Endothelial cell of umbilical vein (primary cell): ENCODE results near the gene ACADS. TPM values are rescaled to one million over a fixed set of nuclear protein-coding genes. Genes with fewer than 3 reads are reported as not detected.

Source experiments
- BruUV-seq: library from RNA; stranded (reverse); fragments of 400-500 nt; replicated peaks from 2 replicates; lab custom pipeline; 2021; lab: Mats Ljungman, UMichigan
- CTCF ChIA-PET: fragments of 300-600, 350-600 bp; sonication (Branson Sonifier 250); formaldehyde crosslinking; loops from one replicate; lab custom pipeline; 2021; ENCODE audit warnings: antibody characterized with exemption, inconsistent platforms; lab: Charles Lee
- POLR2A ChIA-PET: fragments of 300-600, 350-600 bp; sonication (Branson Sonifier 250); formaldehyde crosslinking; loops from one replicate; lab custom pipeline; 2021; ENCODE audit warnings: antibody characterized with exemption, inconsistent platforms; lab: Charles Lee
- DNase-seq: peaks from one replicate; pipeline ENCODE4 v3.0.0-alpha.2; 2011; ENCODE audit warnings: low read depth, low spot score
- FAIRE-seq: peaks from 2 replicates; lab custom pipeline; 2011; peaks lifted over from hg19 to GRCh38; lab: Jason Lieb, UNC
- H2AFZ ChIP-seq: 2 replicates; pipeline ENCODE4 v1.6.0; 2012; ENCODE audit warnings: low read depth, low read length, control low read depth, inconsistent platforms
- H3K27ac ChIP-seq: 2 replicates; pipeline ENCODE4 v1.5.1; 2011; ENCODE audit warnings: low read depth, mild to moderate bottlenecking, control low read depth, low read length, moderate library complexity; ENCODE audit not compliant: insufficient read depth
- H3K27me3 ChIP-seq, 2 experiments: 2 replicates each; pipeline versions ENCODE4 v1.6.0 to v1.6.1; 2011; ENCODE audit warnings: low read length in 2 of 2, mixed read lengths in 1 of 2; ENCODE audit not compliant: control insufficient read depth in 2 of 2, insufficient read depth in 2 of 2
- H3K36me3 ChIP-seq, 2 experiments: 2 replicates in 1 of 2; 3 replicates in 1 of 2; pipeline ENCODE4 v1.5.1; 2011; ENCODE audit warnings: low read length in 2 of 2, mild to moderate bottlenecking in 1 of 2, moderate library complexity in 1 of 2; ENCODE audit not compliant: control insufficient read depth in 2 of 2, insufficient read depth in 2 of 2; ENCODE audit errors: extremely low read depth in 1 of 2
- H3K4me1 ChIP-seq: 3 replicates; pipeline ENCODE4 v1.5.1; 2011; ENCODE audit warnings: mild to moderate bottlenecking, low read length; ENCODE audit not compliant: control insufficient read depth, insufficient read depth; ENCODE audit errors: extremely low read depth
- H3K4me2 ChIP-seq: 2 replicates; pipeline ENCODE4 v1.6.1; 2011; ENCODE audit warnings: low read length, control low read depth, mixed read lengths; ENCODE audit not compliant: insufficient read depth
- H3K4me3 ChIP-seq, 3 experiments: fragments of 200-600 bp in 1 of 3; sonication (generic), shearing (Covaris generic) in 1 of 3; replicated peaks in 1 of 3; 2 replicates each; pipeline ENCODE4 v1.5.1; 2011 to 2016; ENCODE audit warnings: control low read depth in 3 of 3, low read length in 3 of 3, mild to moderate bottlenecking in 2 of 3, inconsistent platforms in 1 of 3, low read depth in 1 of 3, moderate library complexity in 1 of 3; ENCODE audit not compliant: insufficient read depth in 1 of 3
- H3K79me2 ChIP-seq: 2 replicates; pipeline ENCODE4 v1.6.0; 2012; ENCODE audit warnings: low read length, inconsistent platforms; ENCODE audit not compliant: control insufficient read depth, insufficient read depth
- H3K9ac ChIP-seq: replicated peaks from 2 replicates; pipeline ENCODE3; 2011; ENCODE audit warnings: low read length, control low read depth; ENCODE audit not compliant: insufficient read depth; ENCODE audit errors: extremely low read depth
- H3K9me1 ChIP-seq: replicated peaks from 3 replicates; pipeline ENCODE4 v1.6.0; 2011; ENCODE audit warnings: mild to moderate bottlenecking, low read length; ENCODE audit not compliant: control insufficient read depth, insufficient read depth; ENCODE audit errors: extremely low read depth
- H3K9me3 ChIP-seq: replicated peaks from 2 replicates; pipeline ENCODE4 v1.5.1; 2012; ENCODE audit warnings: low read length, inconsistent platforms; ENCODE audit not compliant: control insufficient read depth, insufficient read depth
- H4K20me1 ChIP-seq: replicated peaks from 2 replicates; pipeline ENCODE3; 2011; ENCODE audit warnings: mild to moderate bottlenecking, low read length; ENCODE audit not compliant: control insufficient read depth, insufficient read depth; ENCODE audit errors: extremely low read depth
- CTCF ChIP-seq, 2 donors: IDR thresholded peaks; 1 replicate in 1 of 2; 2 replicates in 1 of 2; pipeline ENCODE4 v1.5.1; 2011; ENCODE audit warnings: low read length in 2 of 2, mild to moderate bottlenecking in 2 of 2, moderate library complexity in 2 of 2, control low read depth in 1 of 2, inconsistent platforms in 1 of 2, low read depth in 1 of 2; ENCODE audit not compliant: insufficient read depth in 1 of 2; ENCODE audit errors: extremely low read depth in 1 of 2
- EZH2 ChIP-seq: IDR thresholded peaks from 2 replicates; pipeline ENCODE4 v1.6.1; 2012; ENCODE audit warnings: borderline replicate concordance, low read depth, mild to moderate bottlenecking, moderate library complexity, low read length, inconsistent platforms; ENCODE audit not compliant: severe bottlenecking
- FOS ChIP-seq: IDR thresholded peaks from 2 replicates; pipeline ENCODE4 v1.6.1; 2011; ENCODE audit warnings: mild to moderate bottlenecking, low read length, moderate library complexity, borderline replicate concordance; ENCODE audit not compliant: insufficient read depth
- GATA2 ChIP-seq: IDR thresholded peaks from 2 replicates; pipeline ENCODE4 v1.7.0; 2011; ENCODE audit warnings: low read depth, mild to moderate bottlenecking, moderate library complexity, mixed read lengths, low read length; ENCODE audit not compliant: insufficient read length, insufficient read depth
- JUN ChIP-seq: IDR thresholded peaks from 2 replicates; pipeline ENCODE4 v1.6.1; 2011; ENCODE audit warnings: borderline replicate concordance, low read depth; ENCODE audit not compliant: insufficient read length, insufficient read depth
- MAX ChIP-seq: IDR thresholded peaks from 2 replicates; pipeline ENCODE4 v1.6.1; 2011; ENCODE audit not compliant: insufficient read depth, insufficient read length
- MYC ChIP-seq: IDR thresholded peaks from one replicate; pipeline ENCODE4 v1.6.1; 2011; ENCODE audit warnings: mild to moderate bottlenecking, low read depth, low read length
- POLR2A ChIP-seq: IDR thresholded peaks from 2 replicates; pipeline ENCODE4 v1.6.1; 2012; ENCODE audit warnings: low read depth, mild to moderate bottlenecking, control low read depth, low read length
- POLR2AphosphoS5 ChIP-seq: IDR thresholded peaks from 2 replicates; pipeline ENCODE4 v1.6.1; 2012; ENCODE audit warnings: low read depth, mild to moderate bottlenecking, control low read depth, low read length, moderate library complexity; ENCODE audit not compliant: insufficient read depth
- dilution Hi-C: fragments of 300-500 bp; cut with MboI; formaldehyde crosslinking; loops from one replicate; pipeline ENCODE4 v1.15.0; 2019; ENCODE audit warnings: low sequenced_read_pairs; ENCODE audit not compliant: extremely low pct_ligation_motif_present
- intact Hi-C: fragments of 100-400 bp; cut with micrococcal nuclease; formaldehyde crosslinking; loops from one replicate; pipeline ENCODE4 v1.10.0; 2022
- polyA plus RNA-seq, 4 experiments: library from polyadenylated mRNA; depleted of rRNA in 3 of 4; stranded (reverse) in 3 of 4; unstranded in 1 of 4; fragments of >200 nt; gene quantifications; 2 replicates each; pipeline versions ENCODE4 v1.2.1 to v1.2.3, GENCODE V29; 2011 to 2012; ENCODE audit warnings: missing spikeins in 1 of 4
- total RNA-seq: library from RNA; stranded (reverse); gene quantifications from 2 replicates; pipeline ENCODE4 v1.2.3, GENCODE V29; 2021

The ACADS gene
- total and polyA plus RNA-seq, 2 donors (not counting 3 experiments of a cell fraction or from before 2014, with no cell fraction given) = 8.2 to 8.9 TPM

DNA sequence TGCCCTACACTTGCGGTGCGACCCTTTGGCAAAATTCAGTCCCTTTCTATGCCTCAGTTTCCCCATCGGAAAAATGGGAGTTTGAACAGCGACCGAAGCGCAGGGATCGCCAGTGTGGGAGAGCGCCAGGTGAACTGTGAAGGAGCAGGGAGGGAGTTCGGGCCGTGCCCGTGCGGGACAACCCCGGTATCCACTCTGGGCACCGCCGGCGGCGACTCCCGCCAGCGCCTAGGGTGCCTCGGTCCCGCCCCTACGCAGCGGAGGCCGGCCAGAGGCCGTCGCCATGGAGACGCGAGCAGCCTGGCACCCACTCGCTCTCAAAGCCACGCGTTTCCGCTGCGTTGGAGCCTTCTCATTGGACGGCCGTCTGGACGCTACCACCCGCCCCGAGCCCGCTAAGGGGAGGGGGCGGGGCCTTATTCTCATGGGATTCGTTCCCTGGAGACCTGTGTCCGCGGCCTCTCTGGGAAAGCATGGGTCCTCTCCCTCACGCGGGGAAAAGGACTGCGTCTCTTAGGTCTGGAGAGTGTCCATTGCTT, 39.4 kb upstream of the ACADS start:
- CTCF ChIA-PET = interaction anchor here (1.4 to 3.9 kb wide), 3 partner anchors 37 to 285 kb away, joined by 3 to 21 read pairs (median 15); no protein-coding TSS in a partner anchor
- H3K4me2 ChIP-seq = peak overlapping the region; percentile 87
- peak overlapping the region; percentile 93 for H2AFZ ChIP-seq
- H3K9me1 ChIP-seq = no peaks in the 10 kb centered on the region
- TF ChIP-seq EZH2 (no peak), MYC (no peak), POLR2A (peak; percentile 62), GATA2 (no peak), MAX (no peak), POLR2AphosphoS5 (peak; percentile 72), FOS (no peak), JUN (no peak), CTCF (IDR thresholded peaks at IDR 0.05; ENCODE audit: extremely low read depth in 1 of 2, insufficient read depth in 1 of 2, low read depth in 1 of 2, low read length in 2 of 2) (no peak)
- no peaks in the 10 kb centered on the region for H3K36me3 ChIP-seq
- peak overlapping the region; percentile 91 for H3K9ac ChIP-seq
- DNase-seq = peak; percentile 97
- dilution Hi-C loops (no loop called here), intact Hi-C loops (loop anchor here (1.0 kb wide), 2 partner anchors 9 to 103 kb away; no protein-coding TSS in a partner anchor)
- no peaks in the 10 kb centered on the region for H3K27me3 ChIP-seq
- no TSS peak for BruUV-seq
- H3K79me2 ChIP-seq = peaks cover 41% of the 10 kb centered on the region
- H3K4me3 ChIP-seq = peak overlapping the region; percentile 49 to 80 (median 80)
- H3K4me1 ChIP-seq = peaks cover 27% of the 10 kb centered on the region
- peak overlapping the region; percentile 86 for H3K27ac ChIP-seq
- H3K9me3 ChIP-seq = no peaks in the 10 kb centered on the region
- peak; percentile 86 for FAIRE-seq
- POLR2A ChIA-PET = interaction anchor here (0.9 kb wide), 1 partner anchor 12 kb away, joined by 3 read pairs; no protein-coding TSS in a partner anchor
- no peaks in the 10 kb centered on the region for H4K20me1 ChIP-seq
